DND-41 (cell line): ENCODE measurements around the gene KLF13.

ENCODE experiments used
- ATAC-seq: fragments of 200-7000 bp; cut with Tn5 transposase; 3 replicates; pipeline ENCODE4 v1.9.1; 2021; ENCODE audit warnings: low read depth; ENCODE audit not compliant: insufficient read depth
- DNase-seq: peaks from one replicate; pipeline ENCODE4 v3.0.0-alpha.2; 2020
- H2AFZ ChIP-seq: 2 replicates; pipeline ENCODE4 v1.6.0; 2012; ENCODE audit warnings: low read depth, low read length
- H3K27ac ChIP-seq: 2 replicates; pipeline ENCODE4 v1.5.1; 2012; ENCODE audit warnings: low read length, inconsistent platforms
- H3K27me3 ChIP-seq: fragments of 200-600 bp; sonication (generic); 2 replicates; pipeline ENCODE4 v1.6.0; 2012; ENCODE audit warnings: low read length, mild to moderate bottlenecking, inconsistent platforms; ENCODE audit not compliant: insufficient read depth, poor library complexity
- H3K36me3 ChIP-seq: 2 replicates; pipeline ENCODE4 v1.5.1; 2012; ENCODE audit warnings: low read length, inconsistent platforms; ENCODE audit not compliant: insufficient read depth
- H3K4me1 ChIP-seq: 2 replicates; pipeline ENCODE4 v1.5.1; 2012; ENCODE audit warnings: mild to moderate bottlenecking, low read length; ENCODE audit not compliant: insufficient read depth
- H3K4me2 ChIP-seq: 2 replicates; pipeline ENCODE4 v1.6.0; 2012; ENCODE audit warnings: mild to moderate bottlenecking, moderate library complexity, low read length, inconsistent platforms; ENCODE audit not compliant: insufficient read depth
- H3K4me3 ChIP-seq, 2 experiments: fragments of 200-600 bp in 1 of 2; shearing (Covaris generic) in 1 of 2; 2 replicates each; pipeline ENCODE4 v1.5.1; 2012 to 2016; ENCODE audit warnings: inconsistent platforms in 2 of 2, low read length in 2 of 2, mild to moderate bottlenecking in 2 of 2, low read depth in 1 of 2, moderate library complexity in 1 of 2
- H3K79me2 ChIP-seq: 2 replicates; pipeline ENCODE4 v1.6.0; 2012; ENCODE audit warnings: low read length, inconsistent platforms; ENCODE audit not compliant: insufficient read depth
- H3K9ac ChIP-seq: 2 replicates; pipeline ENCODE4 v1.6.0; 2012; ENCODE audit warnings: low read depth, mild to moderate bottlenecking, inconsistent platforms, low read length, moderate library complexity
- H3K9me3 ChIP-seq: 2 replicates; pipeline ENCODE4 v1.5.1; 2012; ENCODE audit warnings: low read length, moderate library complexity, mild to moderate bottlenecking, inconsistent platforms; ENCODE audit not compliant: insufficient read depth, severe bottlenecking
- H4K20me1 ChIP-seq: 2 replicates; pipeline ENCODE4 v1.6.0; 2012; ENCODE audit warnings: low read length; ENCODE audit not compliant: insufficient read depth
- CTCF ChIP-seq: IDR thresholded peaks from 2 replicates; pipeline ENCODE4 v1.5.1; 2012; ENCODE audit warnings: borderline replicate concordance, low read length, moderate library complexity, mild to moderate bottlenecking; ENCODE audit not compliant: poor library complexity, severe bottlenecking; ENCODE audit errors: extremely low read depth
- EZH2 ChIP-seq: IDR thresholded peaks from 3 replicates; pipeline ENCODE4 v1.6.1; 2012; ENCODE audit warnings: borderline replicate concordance, low read depth, mild to moderate bottlenecking, moderate library complexity, low read length, inconsistent platforms; ENCODE audit not compliant: severe bottlenecking

The KLF13 gene

GRCh38 chr15:31369727-31370126 lies 43.1 kb downstream of the KLF13 start:
- Histone ChIP-seq H3K4me2 (no peak overlapping the region), H3K79me2 (peaks cover 99% of the 10 kb centered on the region), H4K20me1 (peaks cover 68% of the 10 kb centered on the region), H3K9ac (no peak overlapping the region), H2AFZ (no peak overlapping the region), H3K27ac (0 out of 2 replicates have a peak overlapping the region, but pooled peaks have one; percentile 40), H3K36me3 (peaks cover 49% of the 10 kb centered on the region), H3K27me3 (no peaks in the 10 kb centered on the region), H3K4me3 (no peak overlapping the region), H3K9me3 (no peaks in the 10 kb centered on the region), H3K4me1 (peaks cover 7% of the 10 kb centered on the region)
- ATAC-seq (no peak), DNase-seq (no peak)
- TF ChIP-seq CTCF (no peak), EZH2 (no peak)

GRCh38 chr15:31371520-31372240 lies 45.0 kb downstream of the KLF13 start:
- no peak for TF ChIP-seq EZH2
- no peak for TF ChIP-seq CTCF
- peaks cover 69% of the 10 kb centered on the region for H3K36me3 ChIP-seq
- no peak overlapping the region for H3K9ac ChIP-seq
- no peak overlapping the region for H3K4me2 ChIP-seq
- no peak for ATAC-seq
- no peaks in the 10 kb centered on the region for H3K9me3 ChIP-seq
- H3K27me3 ChIP-seq = no peaks in the 10 kb centered on the region
- H3K4me1 ChIP-seq = peaks cover 7% of the 10 kb centered on the region
- no peak overlapping the region for H2AFZ ChIP-seq
- H3K79me2 ChIP-seq = peaks cover 97% of the 10 kb centered on the region
- peaks cover 79% of the 10 kb centered on the region for H4K20me1 ChIP-seq
- peak overlapping the region; percentile 11; the same call in 1 of the 2 replicates for H3K27ac ChIP-seq
- no peak overlapping the region for H3K4me3 ChIP-seq
- no peak for DNase-seq

GRCh38 chr15:31372635-31373091 lies 46.0 kb downstream of the KLF13 start:
- Histone ChIP-seq H3K4me1 (0 out of 2 replicates have a peak, but pooled peaks cover 2% of the 10 kb centered on the region), H3K27ac (no peak overlapping the region)

More at GRCh38 chr15:31372635-31373091, 46.0 kb downstream of the KLF13 start:
- Histone ChIP-seq H3K36me3 (peaks cover 69% of the 10 kb centered on the region), H4K20me1 (peaks cover 75% of the 10 kb centered on the region), H3K4me3 (no peak overlapping the region), H3K4me2 (no peak overlapping the region), H3K9me3 (no peaks in the 10 kb centered on the region), H3K27me3 (no peaks in the 10 kb centered on the region), H3K9ac (no peak overlapping the region), H3K79me2 (peaks cover 91% of the 10 kb centered on the region), H2AFZ (no peak overlapping the region)
- TF ChIP-seq CTCF (no peak), EZH2 (no peak)
- DNase-seq (no peak), ATAC-seq (no peak)
